HCT116 (cell line): ENCODE data around the gene TAS2R7.

Experiments used
- CTCF ChIP-seq, 3 experiments: fragments of 200-600 bp in 1 of 3; sonication (generic) in 1 of 3; IDR thresholded peaks in 2 of 3; conservative IDR thresholded peaks in 1 of 3; 2 replicates each; pipeline ENCODE4 v1.5.1; 2012 to 2017; ENCODE audit warnings: low read depth in 2 of 3, low read length in 2 of 3, antibody characterized with exemption in 1 of 3, borderline replicate concordance in 1 of 3, control low read depth in 1 of 3, mild to moderate bottlenecking in 1 of 3, mixed read lengths in 1 of 3, mixed run types in 1 of 3, moderate library complexity in 1 of 3; ENCODE audit not compliant: insufficient read depth in 1 of 3
- SRF ChIP-seq: IDR thresholded peaks from 2 replicates; pipeline ENCODE4 v1.6.1; 2012; ENCODE audit warnings: low read depth

- no peak for TF ChIP-seq SRF
- TF ChIP-seq CTCF (IDR thresholded peaks at IDR 0.05 in 2 of 3, conservative IDR thresholded peaks at IDR 0.05 in 1 of 3; ENCODE audit: borderline replicate concordance in 1 of 3, insufficient read depth in 1 of 3, low read depth in 2 of 3, low read length in 2 of 3), result no peak
Observed at GRCh38 chr12:10801741-10802140, 686 bp downstream of the TAS2R7 start.
